Activated CD4-positive, alpha-beta T cell treated with anti-CD3 and anti-CD28 coated beads, Interleukin-2, amount 10 ng/mL, durations not matched to agents 24 days and 14 days (primary cell): Measurements from ENCODE around the gene DYNC2LI1. TPM values are rescaled to one million over a fixed set of nuclear protein-coding genes. Genes with fewer than 3 reads are reported as not detected.
"Not testable (repeated sequence)": the region's sequence is repeated elsewhere in the genome, so short reads cannot be mapped to it uniquely, and the experiment has no call there.

Experiments
- DNase-seq: peaks from one replicate; pipeline ENCODE4 v3.0.0; 2022
- H3K27ac Mint-ChIP-seq: one replicate; pipeline ENCODE4 v1.8.0; 2022; ENCODE audit warnings: mild to moderate bottlenecking, mixed read lengths
- H3K27me3 Mint-ChIP-seq: one replicate; pipeline ENCODE4 v1.8.0; 2022; ENCODE audit warnings: mixed read lengths
- H3K36me3 Mint-ChIP-seq: one replicate; pipeline ENCODE4 v1.8.0; 2022; ENCODE audit warnings: low read depth, mild to moderate bottlenecking, mixed read lengths
- H3K4me1 Mint-ChIP-seq: one replicate; pipeline ENCODE4 v1.8.0; 2021; ENCODE audit warnings: mixed read lengths
- H3K4me3 Mint-ChIP-seq: one replicate; pipeline ENCODE4 v1.8.0; 2022; ENCODE audit warnings: mild to moderate bottlenecking, moderate library complexity, mixed read lengths
- H3K9me3 Mint-ChIP-seq: one replicate; pipeline ENCODE4 v1.8.0; 2021; ENCODE audit warnings: mixed read lengths
- intact Hi-C: fragments of 100-400 bp; cut with micrococcal nuclease; formaldehyde crosslinking; loops from one replicate; pipeline ENCODE4 v1.15.1; 2023
- total RNA-seq: library from RNA; stranded (reverse); gene quantifications from 2 replicates; pipeline ENCODE4 v1.2.3, GENCODE V29; 2022

Gene DYNC2LI1
- total RNA-seq = 9.8 and 10.8 TPM in 2 replicates

- peak; percentile 94 for DNase-seq
- intact Hi-C loops = loop anchor here (1.0 to 10.0 kb wide), 5 partner anchors 137 to 964 kb away; partner anchors contain the start of genes CAMKMT, PLEKHH2 and PREPL
- Mint-ChIP-seq H3K9me3 (no peaks in the 10 kb centered on the region), H3K36me3 (no peaks in the 10 kb centered on the region), H3K4me1 (peaks cover 18% of the 10 kb centered on the region), H3K4me3 (peak within 1 kb of the TSS; percentile 99), H3K27ac (peak within 1 kb of the TSS; percentile 95), H3K27me3 (no peaks in the 10 kb centered on the region)
Measured at GRCh38 chr2:43773876-43774613, at the start of gene DYNC2LI1. Gene DYNC2LI1, plus strand, starts transcription at chr2:43774039. Its CDS starts 100 bp downstream, at chr2:43774139.

GRCh38 chr2:43724728-43725526, 48.9 kb upstream of the DYNC2LI1 start:
- Mint-ChIP-seq H3K27me3 (peaks cover 13% of the 10 kb centered on the region), H3K27ac (no peak overlapping the region), H3K4me1 (no peaks in the 10 kb centered on the region), H3K4me3 (no peak overlapping the region), H3K36me3 (no peaks in the 10 kb centered on the region), H3K9me3 (no peaks in the 10 kb centered on the region)
- no peak for DNase-seq
- intact Hi-C loops = no loop called here

GRCh38 chr2:43725711-43726246, 48.1 kb upstream of the DYNC2LI1 start:
- H3K4me3 Mint-ChIP-seq = no peak overlapping the region
- intact Hi-C loops = no loop called here
- no peak for DNase-seq
- H3K27ac Mint-ChIP-seq = no peak overlapping the region
- no peaks in the 10 kb centered on the region for H3K36me3 Mint-ChIP-seq
- no peaks in the 10 kb centered on the region for H3K9me3 Mint-ChIP-seq
- peaks cover 11% of the 10 kb centered on the region for H3K27me3 Mint-ChIP-seq
- H3K4me1 Mint-ChIP-seq = no peaks in the 10 kb centered on the region

GRCh38 chr2:43726961-43727633, 46.7 kb upstream of the DYNC2LI1 start:
- H3K27me3 Mint-ChIP-seq = peaks cover 11% of the 10 kb centered on the region
- DNase-seq, H3K27ac Mint-ChIP-seq, intact Hi-C loops, H3K4me3 Mint-ChIP-seq, H3K4me1 Mint-ChIP-seq, H3K36me3 Mint-ChIP-seq, H3K9me3 Mint-ChIP-seq: not testable (repeated sequence)

GRCh38 chr2:43727634-43728014, 46.2 kb upstream of the DYNC2LI1 start:
- intact Hi-C loops = no loop called here
- Mint-ChIP-seq H3K9me3 (no peaks in the 10 kb centered on the region), H3K27me3 (peaks cover 14% of the 10 kb centered on the region), H3K36me3 (no peaks in the 10 kb centered on the region), H3K4me1 (no peaks in the 10 kb centered on the region), H3K27ac (no peak overlapping the region), H3K4me3 (no peak overlapping the region)
- DNase-seq = no peak

GRCh38 chr2:43729491-43730174, 44.2 kb upstream of the DYNC2LI1 start:
- no peak for DNase-seq
- intact Hi-C loops = no loop called here
- H3K9me3 Mint-ChIP-seq = no peaks in the 10 kb centered on the region
- no peaks in the 10 kb centered on the region for H3K36me3 Mint-ChIP-seq
- H3K4me1 Mint-ChIP-seq = no peaks in the 10 kb centered on the region
- H3K27ac Mint-ChIP-seq = no peak overlapping the region
- H3K4me3 Mint-ChIP-seq = no peak overlapping the region
- H3K27me3 Mint-ChIP-seq = peaks cover 10% of the 10 kb centered on the region

- Mint-ChIP-seq H3K4me3 (no peak overlapping the region), H3K36me3 (no peaks in the 10 kb centered on the region), H3K4me1 (no peaks in the 10 kb centered on the region), H3K27me3 (peaks cover 5% of the 10 kb centered on the region), H3K9me3 (no peaks in the 10 kb centered on the region), H3K27ac (no peak overlapping the region)
- intact Hi-C loops = no loop called here
- DNase-seq = peak; percentile 3
Measured at GRCh38 chr2:43731211-43731610, 42.6 kb upstream of the DYNC2LI1 start.

- peaks cover 5% of the 10 kb centered on the region for H3K27me3 Mint-ChIP-seq
- H3K36me3 Mint-ChIP-seq = no peaks in the 10 kb centered on the region
- DNase-seq = no peak
- intact Hi-C loops = no loop called here
- no peaks in the 10 kb centered on the region for H3K4me1 Mint-ChIP-seq
- H3K27ac Mint-ChIP-seq = no peak overlapping the region
- H3K9me3 Mint-ChIP-seq = no peaks in the 10 kb centered on the region
- H3K4me3 Mint-ChIP-seq = no peak overlapping the region
Measured at GRCh38 chr2:43736637-43737036, 37.2 kb upstream of the DYNC2LI1 start.

- intact Hi-C loops = no loop called here
Measured at GRCh38 chr2:43737097-43737854, 36.6 kb upstream of the DYNC2LI1 start.

GRCh38 chr2:43737855-43738254, 36.0 kb upstream of the DYNC2LI1 start:
- Mint-ChIP-seq H3K4me1 (no peaks in the 10 kb centered on the region), H3K9me3 (no peaks in the 10 kb centered on the region), H3K27me3 (no peaks in the 10 kb centered on the region), H3K4me3 (no peak overlapping the region), H3K36me3 (no peaks in the 10 kb centered on the region), H3K27ac (no peak overlapping the region)
- no peak for DNase-seq
- intact Hi-C loops = no loop called here

More at GRCh38 chr2:43737097-43737854, 36.6 kb upstream of the DYNC2LI1 start:
- H3K36me3 Mint-ChIP-seq = no peaks in the 10 kb centered on the region
- H3K9me3 Mint-ChIP-seq = no peaks in the 10 kb centered on the region
- no peak overlapping the region for H3K4me3 Mint-ChIP-seq
- peak; percentile 41 for DNase-seq
- H3K27me3 Mint-ChIP-seq = peaks cover 5% of the 10 kb centered on the region
- no peaks in the 10 kb centered on the region for H3K4me1 Mint-ChIP-seq
- no peak overlapping the region for H3K27ac Mint-ChIP-seq

GRCh38 chr2:43738257-43738656, 35.6 kb upstream of the DYNC2LI1 start:
- Mint-ChIP-seq H3K4me1 (no peaks in the 10 kb centered on the region), H3K27me3 (no peaks in the 10 kb centered on the region), H3K36me3 (no peaks in the 10 kb centered on the region), H3K27ac (no peak overlapping the region), H3K4me3 (no peak overlapping the region), H3K9me3 (no peaks in the 10 kb centered on the region)
- no peak for DNase-seq
- intact Hi-C loops = no loop called here

- Mint-ChIP-seq H3K9me3 (no peaks in the 10 kb centered on the region), H3K4me1 (no peaks in the 10 kb centered on the region), H3K27ac (no peak overlapping the region), H3K27me3 (no peaks in the 10 kb centered on the region), H3K4me3 (no peak overlapping the region), H3K36me3 (no peaks in the 10 kb centered on the region)
- no peak for DNase-seq
- intact Hi-C loops = no loop called here
Measured at GRCh38 chr2:43743706-43744105, 30.1 kb upstream of the DYNC2LI1 start.

GRCh38 chr2:43745457-43745856, 28.4 kb upstream of the DYNC2LI1 start:
- H3K27ac Mint-ChIP-seq = no peak overlapping the region
- no peaks in the 10 kb centered on the region for H3K36me3 Mint-ChIP-seq
- no peaks in the 10 kb centered on the region for H3K9me3 Mint-ChIP-seq
- no peak overlapping the region for H3K4me3 Mint-ChIP-seq
- no peaks in the 10 kb centered on the region for H3K4me1 Mint-ChIP-seq
- DNase-seq = no peak
- H3K27me3 Mint-ChIP-seq = no peaks in the 10 kb centered on the region
- intact Hi-C loops = no loop called here
